Lung (tissue), 12 donors: ENCODE measurements around the gene SACM1L. TPM values are rescaled to one million over a fixed set of nuclear protein-coding genes. Genes with fewer than 3 reads are reported as not detected.
"Not testable (repeated sequence)": the region's sequence is repeated elsewhere in the genome, so short reads cannot be mapped to it uniquely, and the experiment has no call there.

ENCODE experiments used
- ATAC-seq: fragments of 200-7000 bp; cut with Tn5 transposase; one replicate; pipeline ENCODE4 v1.9.1; 2020; ENCODE audit warnings: moderate number of reproducible peaks; ENCODE audit not compliant: insufficient read depth, low FRiP score
- DNase-seq, 3 donors: peaks; one replicate each; pipeline ENCODE4 v3.0.0-alpha.2; 2013 to 2017
- H3K27ac ChIP-seq, 2 donors: one replicate each; pipeline ENCODE4 v1.5.1; 2013; ENCODE audit warnings: mild to moderate bottlenecking in 2 of 2, moderate library complexity in 2 of 2, control low read depth in 1 of 2, inconsistent platforms in 1 of 2, low read depth in 1 of 2, low read length in 1 of 2
- H3K27me3 ChIP-seq, 3 donors: one replicate each; pipeline ENCODE4 v1.5.1; 2013; ENCODE audit warnings: low read length in 2 of 3; ENCODE audit not compliant: control insufficient read depth in 3 of 3, insufficient read depth in 3 of 3
- H3K36me3 ChIP-seq, 4 donors: one replicate each; pipeline ENCODE4 v1.5.1; 2013; ENCODE audit warnings: low read length in 4 of 4, mild to moderate bottlenecking in 1 of 4, moderate library complexity in 1 of 4; ENCODE audit not compliant: control insufficient read depth in 4 of 4, insufficient read depth in 4 of 4
- H3K4me1 ChIP-seq, 5 donors: one replicate each; pipeline ENCODE4 v1.5.1; 2013; ENCODE audit warnings: low read length in 5 of 5, mild to moderate bottlenecking in 2 of 5, moderate library complexity in 1 of 5; ENCODE audit not compliant: control insufficient read depth in 5 of 5, insufficient read depth in 5 of 5
- H3K4me3 ChIP-seq: one replicate; pipeline ENCODE4 v1.5.1; 2013; ENCODE audit warnings: mild to moderate bottlenecking, control low read depth, moderate library complexity
- H3K9ac ChIP-seq, 2 donors: one replicate each; pipeline ENCODE4 v1.5.1; 2013; ENCODE audit warnings: low read length in 2 of 2, control low read depth in 1 of 2; ENCODE audit not compliant: insufficient read depth in 1 of 2
- H3K9me3 ChIP-seq, 4 donors: one replicate each; pipeline ENCODE4 v1.5.1; 2013; ENCODE audit warnings: low read length in 3 of 4, mild to moderate bottlenecking in 1 of 4, moderate library complexity in 1 of 4; ENCODE audit not compliant: control insufficient read depth in 4 of 4, insufficient read depth in 3 of 4
- CTCF ChIP-seq: IDR thresholded peaks from 2 replicates; pipeline ENCODE4 v1.5.1; 2012; ENCODE audit warnings: mild to moderate bottlenecking; ENCODE audit errors: control extremely low read depth, extremely low read depth
- WGBS, 2 donors: extraction: QIAGEN DNeasy Blood & Tissue Kit; methylation state at CpG; one replicate each; pipeline ENCODE4 v1.1.7; 2013; 5-methylcytosine and 5-hydroxymethylcytosine counted together
- polyA plus RNA-seq, 2 donors: library from polyadenylated mRNA; stranded (reverse); fragments of 200-250 nt; gene quantifications; one replicate each; pipeline ENCODE4 v1.2.1, GENCODE V29; 2013
- total RNA-seq, 2 donors: library from RNA; depleted of rRNA in 1 of 2; stranded (reverse); fragments of >200 nt in 1 of 2; gene quantifications; one replicate each; pipeline ENCODE4 v1.2.1, GENCODE V29; 2014 to 2021
- donor health status: control.
- donor health status: control.
- donor health status: Bipolar disorder and iron deficiency.
- donor health status: healthy.
- donor health status: DM: yes; HTN: yes; CAD: no.

Gene SACM1L
- total and polyA plus RNA-seq, 4 donors = 23.3 to 117 (median 43.8) TPM

GRCh38 chr3:45756055-45756454 lies 66.9 kb downstream of the SACM1L start:
- no peak for ATAC-seq
- H3K9ac ChIP-seq = no peak overlapping the region
- no peaks in the 10 kb centered on the region for H3K9me3 ChIP-seq
- TF ChIP-seq CTCF = no peak
- H3K27ac ChIP-seq = no peak overlapping the region
- no peaks in the 10 kb centered on the region for H3K4me1 ChIP-seq
- no peak for DNase-seq
- H3K36me3 ChIP-seq = no peaks in the 10 kb centered on the region
- WGBS, 2 donors = 86 to 92% methylated on average over 6 of the region's 6 CpGs
- no peak overlapping the region for H3K4me3 ChIP-seq
- peaks cover 0 to 3% (median 0%) of the 10 kb centered on the region in 3 donors for H3K27me3 ChIP-seq

GRCh38 chr3:45757141-45757540 lies 67.9 kb downstream of the SACM1L start:
- not testable (repeated sequence) for H3K9me3 ChIP-seq, H3K27me3 ChIP-seq, H3K9ac ChIP-seq, H3K4me1 ChIP-seq, ATAC-seq, H3K27ac ChIP-seq, H3K36me3 ChIP-seq, DNase-seq, H3K4me3 ChIP-seq
- WGBS, 2 donors = 72 to 73% methylated on average over 7 of the region's 7 CpGs

- H3K4me3 ChIP-seq = no peak overlapping the region
- no peak overlapping the region for H3K27ac ChIP-seq
- no peaks in the 10 kb centered on the region for H3K9me3 ChIP-seq
- TF ChIP-seq CTCF = no peak
- DNase-seq = no peak
- no peaks in the 10 kb centered on the region for H3K36me3 ChIP-seq
- no peaks in the 10 kb centered on the region for H3K4me1 ChIP-seq
- no peak overlapping the region for H3K9ac ChIP-seq
- ATAC-seq = no peak
- WGBS, 2 donors = 85 to 87% methylated on average over 16 of the region's 16 CpGs
- peaks cover 0 to 3% (median 0%) of the 10 kb centered on the region in 3 donors for H3K27me3 ChIP-seq
Measured at GRCh38 chr3:45758871-45759270, 69.7 kb downstream of the SACM1L start.

- Histone ChIP-seq H3K9me3 (no peaks in the 10 kb centered on the region), H3K27me3 (peaks cover 0 to 3% (median 0%) of the 10 kb centered on the region in 3 donors), H3K36me3 (no peaks in the 10 kb centered on the region), H3K4me3 (no peak overlapping the region), H3K27ac (no peak overlapping the region), H3K4me1 (no peaks in the 10 kb centered on the region), H3K9ac (no peak overlapping the region)
- 87 to 90% methylated on average over 12 of the region's 12 CpGs for WGBS, 2 donors
- DNase-seq (no peak), ATAC-seq (no peak)
- no peak for TF ChIP-seq CTCF
Measured at GRCh38 chr3:45759851-45760250, 70.7 kb downstream of the SACM1L start.
